ENCODE measurements around the gene PSMC6.
"Not testable (repeated sequence)": the region's sequence is repeated elsewhere in the genome, so short reads cannot be mapped to it uniquely, and the experiment has no call there.

GRCh38 chr14:52762923-52763322 is 55.9 kb downstream of the PSMC6 start:
- TF ChIP-seq CTCF (conservative IDR thresholded peaks at IDR 0.05; ENCODE audit: low read depth in 2 of 2); EZH2phosphoT487 (IDR thresholded peaks at IDR 0.05; ENCODE audit: unreplicated experiment); POLR2AphosphoS5 (IDR thresholded peaks at IDR 0.05; ENCODE audit: low read depth); REST (IDR thresholded peaks at IDR 0.05; ENCODE audit: unreplicated experiment); EZH2 (IDR thresholded peaks at IDR 0.05; ENCODE audit: low read depth, unreplicated experiment); ZNF114 (CRISPR knock-in tag; IDR thresholded peaks at IDR 0.05); ZNF331 (CRISPR knock-in tag; IDR thresholded peaks at IDR 0.05; ENCODE audit: low read depth); JUNB (IDR thresholded peaks at IDR 0.05; ENCODE audit: unreplicated experiment); ZNF462 (CRISPR knock-in tag; IDR thresholded peaks at IDR 0.05); CREB1 (CRISPR knock-in tag; IDR thresholded peaks at IDR 0.05; ENCODE audit: low read depth): not testable (repeated sequence)
